Thyroid gland (tissue), 4 donors: ENCODE data around the gene MATN1.

Experiments
- POLR2A ChIP-seq, 2 donors: fragments of 450-650 bp; IDR thresholded peaks; one replicate each; pipeline ENCODE4 v1.6.1; 2017; ENCODE audit warnings: antibody characterized with exemption in 2 of 2, mild to moderate bottlenecking in 2 of 2, moderate library complexity in 1 of 2
- TF ChIP-seq, protein P1 (sequence below), 6 experiments: fragments of 200-600 bp in 3 of 6; fragments of 450-650 bp in 3 of 6; sonication (generic) in 3 of 6; IDR thresholded peaks; one replicate each; pipeline ENCODE4 v1.5.1; 2016 to 2019; ENCODE audit warnings: antibody characterized with exemption in 6 of 6, mild to moderate bottlenecking in 2 of 6, inconsistent platforms in 1 of 6, moderate library complexity in 1 of 6

DNA sequence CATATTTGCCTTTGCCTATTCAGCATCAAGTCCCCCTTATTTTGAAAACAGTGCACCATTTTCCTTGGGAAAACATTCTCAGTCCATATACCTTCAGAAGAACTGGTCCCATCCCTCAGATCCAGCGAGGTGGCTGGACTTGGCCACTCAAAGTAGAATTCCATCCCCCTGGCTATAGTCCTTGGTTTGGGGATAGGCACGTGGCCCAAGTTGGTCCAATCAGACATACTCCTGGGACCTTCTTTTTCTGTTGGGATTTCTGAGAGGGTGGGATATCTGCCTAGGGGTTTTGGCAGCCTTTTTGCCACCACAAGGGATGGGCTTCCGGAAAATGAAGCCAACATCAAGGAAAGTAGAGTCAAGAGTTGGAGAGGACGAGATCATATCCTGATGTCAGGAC is 10.7 kb upstream of the MATN1 start:
- TF ChIP-seq, protein P1, sequence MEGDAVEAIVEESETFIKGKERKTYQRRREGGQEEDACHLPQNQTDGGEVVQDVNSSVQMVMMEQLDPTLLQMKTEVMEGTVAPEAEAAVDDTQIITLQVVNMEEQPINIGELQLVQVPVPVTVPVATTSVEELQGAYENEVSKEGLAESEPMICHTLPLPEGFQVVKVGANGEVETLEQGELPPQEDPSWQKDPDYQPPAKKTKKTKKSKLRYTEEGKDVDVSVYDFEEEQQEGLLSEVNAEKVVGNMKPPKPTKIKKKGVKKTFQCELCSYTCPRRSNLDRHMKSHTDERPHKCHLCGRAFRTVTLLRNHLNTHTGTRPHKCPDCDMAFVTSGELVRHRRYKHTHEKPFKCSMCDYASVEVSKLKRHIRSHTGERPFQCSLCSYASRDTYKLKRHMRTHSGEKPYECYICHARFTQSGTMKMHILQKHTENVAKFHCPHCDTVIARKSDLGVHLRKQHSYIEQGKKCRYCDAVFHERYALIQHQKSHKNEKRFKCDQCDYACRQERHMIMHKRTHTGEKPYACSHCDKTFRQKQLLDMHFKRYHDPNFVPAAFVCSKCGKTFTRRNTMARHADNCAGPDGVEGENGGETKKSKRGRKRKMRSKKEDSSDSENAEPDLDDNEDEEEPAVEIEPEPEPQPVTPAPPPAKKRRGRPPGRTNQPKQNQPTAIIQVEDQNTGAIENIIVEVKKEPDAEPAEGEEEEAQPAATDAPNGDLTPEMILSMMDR (IDR thresholded peaks at IDR 0.05): no peak
- TF ChIP-seq POLR2A (IDR thresholded peaks at IDR 0.05): no peak
